ENCODE data around the gene SPANXC. TPM values are rescaled to one million over a fixed set of nuclear protein-coding genes. Genes with fewer than 3 reads are reported as not detected.

The SPANXC gene
- total and polyA plus RNA-seq, 7 donors = not detected

DNA sequence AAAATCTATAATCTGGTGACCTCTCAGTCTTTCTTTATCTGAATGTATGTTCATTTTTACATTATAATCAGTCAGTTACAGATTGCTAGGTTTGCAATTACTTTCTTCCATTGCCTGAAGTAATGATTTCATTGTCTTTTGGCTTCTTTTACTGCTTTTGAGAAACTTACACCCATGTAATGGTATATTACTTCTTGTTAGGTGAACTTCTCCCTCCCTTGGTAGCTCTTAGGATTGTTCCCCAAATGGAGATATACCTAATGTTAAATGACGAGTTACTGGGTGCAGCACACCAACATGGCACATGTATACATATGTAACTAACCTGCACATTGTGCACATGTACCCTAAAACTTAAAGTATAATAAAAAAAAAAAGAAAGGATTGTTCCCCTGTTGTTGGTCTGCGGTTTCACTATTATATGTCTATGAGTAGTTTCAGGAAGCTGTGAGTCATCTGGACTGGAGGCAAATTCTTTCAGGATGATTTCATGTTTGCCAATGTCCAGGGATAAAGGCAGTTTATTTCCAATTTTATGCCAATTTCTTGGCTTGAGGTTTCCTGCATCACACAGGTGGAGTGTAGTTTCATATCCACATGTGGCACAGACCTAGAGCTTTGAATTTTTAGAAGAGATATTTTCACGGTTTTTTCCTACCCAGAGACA, 21.8 kb downstream of the SPANXC start:
- WGBS, 3 donors = 20 to 34% (median 33%) methylated on average over 3 of the region's 3 CpGs
- H3K27ac ChIP-seq = no peak overlapping the region
- H3K36me3 ChIP-seq (ENCODE audit: insufficient read depth in 1 of 2, low read depth in 1 of 2) = no peaks in the 10 kb centered on the region
- TF ChIP-seq, protein P1, sequence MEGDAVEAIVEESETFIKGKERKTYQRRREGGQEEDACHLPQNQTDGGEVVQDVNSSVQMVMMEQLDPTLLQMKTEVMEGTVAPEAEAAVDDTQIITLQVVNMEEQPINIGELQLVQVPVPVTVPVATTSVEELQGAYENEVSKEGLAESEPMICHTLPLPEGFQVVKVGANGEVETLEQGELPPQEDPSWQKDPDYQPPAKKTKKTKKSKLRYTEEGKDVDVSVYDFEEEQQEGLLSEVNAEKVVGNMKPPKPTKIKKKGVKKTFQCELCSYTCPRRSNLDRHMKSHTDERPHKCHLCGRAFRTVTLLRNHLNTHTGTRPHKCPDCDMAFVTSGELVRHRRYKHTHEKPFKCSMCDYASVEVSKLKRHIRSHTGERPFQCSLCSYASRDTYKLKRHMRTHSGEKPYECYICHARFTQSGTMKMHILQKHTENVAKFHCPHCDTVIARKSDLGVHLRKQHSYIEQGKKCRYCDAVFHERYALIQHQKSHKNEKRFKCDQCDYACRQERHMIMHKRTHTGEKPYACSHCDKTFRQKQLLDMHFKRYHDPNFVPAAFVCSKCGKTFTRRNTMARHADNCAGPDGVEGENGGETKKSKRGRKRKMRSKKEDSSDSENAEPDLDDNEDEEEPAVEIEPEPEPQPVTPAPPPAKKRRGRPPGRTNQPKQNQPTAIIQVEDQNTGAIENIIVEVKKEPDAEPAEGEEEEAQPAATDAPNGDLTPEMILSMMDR (IDR thresholded peaks at IDR 0.05) = no peak
- H3K4me3 ChIP-seq = no peak overlapping the region
- no peaks in the 10 kb centered on the region for H3K27me3 ChIP-seq (ENCODE audit: insufficient read depth in 3 of 3, low read length in 2 of 3)
- ATAC-seq (no peak), DNase-seq (no peak)
- H3K9me3 ChIP-seq = no peaks in the 10 kb centered on the region
- intact Hi-C loops (cut with DNase I) = no loop called here
- no peaks in the 10 kb centered on the region for H3K4me1 ChIP-seq

DNA sequence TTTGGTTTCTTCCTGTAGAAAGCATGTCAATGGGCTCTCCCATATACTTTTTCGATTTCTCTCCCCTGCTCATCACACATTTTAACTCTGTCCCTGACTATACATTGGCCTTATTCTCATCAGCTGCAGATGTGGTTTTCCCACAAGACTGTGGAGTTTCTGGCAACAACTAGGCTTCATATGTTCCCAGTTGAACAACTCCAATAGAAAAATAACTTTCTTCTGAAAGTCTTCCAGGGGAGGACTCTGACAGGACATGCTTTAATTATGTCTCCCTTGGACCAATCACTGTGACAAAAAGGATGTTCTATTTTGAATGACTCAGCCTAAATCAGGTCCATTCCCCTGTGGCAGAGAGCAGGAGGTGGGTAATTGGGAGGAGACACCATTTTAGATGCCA, 28.1 kb downstream of the SPANXC start:
- Histone ChIP-seq H3K27ac (no peak overlapping the region), H3K36me3 (ENCODE audit: insufficient read depth in 1 of 2, low read depth in 1 of 2) (no peaks in the 10 kb centered on the region), H3K9me3 (no peaks in the 10 kb centered on the region), H3K27me3 (ENCODE audit: insufficient read depth in 3 of 3, low read length in 2 of 3) (no peaks in the 10 kb centered on the region), H3K4me3 (no peak overlapping the region), H3K4me1 (no peaks in the 10 kb centered on the region)
- ATAC-seq (no peak), DNase-seq (no peak)
- WGBS, 3 donors = 50 to 79% (median 64%) methylated on average over 1 of the region's 1 CpG
- TF ChIP-seq, protein P1 (IDR thresholded peaks at IDR 0.05) = no peak
- intact Hi-C loops (cut with DNase I) = no loop called here

DNA sequence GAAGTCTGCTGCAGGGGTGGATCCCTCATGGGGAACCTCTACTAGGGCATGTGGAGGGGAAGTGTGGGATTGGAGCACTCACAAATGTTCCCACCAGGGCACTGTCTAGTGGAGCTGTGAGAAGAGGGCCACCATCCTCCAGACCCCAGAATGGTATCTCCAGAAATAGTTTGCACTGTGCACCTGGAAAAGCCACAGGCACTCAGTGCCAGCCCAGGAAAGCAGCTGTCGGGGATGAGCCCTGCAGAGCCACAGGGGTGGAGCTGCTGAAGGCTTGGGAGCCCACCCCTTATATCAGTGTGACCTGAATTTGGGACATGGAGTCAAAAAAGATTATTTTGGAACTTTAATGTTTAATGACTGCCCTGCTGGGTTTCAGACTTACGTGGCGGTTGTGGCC, 40.4 kb downstream of the SPANXC start:
- DNase-seq (no peak), ATAC-seq (no peak)
- H3K4me1 ChIP-seq = no peaks in the 10 kb centered on the region
- H3K4me3 ChIP-seq = no peak overlapping the region
- no peaks in the 10 kb centered on the region for H3K36me3 ChIP-seq (ENCODE audit: insufficient read depth in 1 of 2, low read depth in 1 of 2)
- intact Hi-C loops (cut with DNase I) = no loop called here
- H3K9me3 ChIP-seq = no peaks in the 10 kb centered on the region
- 76 to 90% (median 87%) methylated on average over 3 of the region's 3 CpGs for WGBS, 3 donors
- H3K27me3 ChIP-seq (ENCODE audit: insufficient read depth in 3 of 3, low read length in 2 of 3) = no peaks in the 10 kb centered on the region
- TF ChIP-seq, protein P1 (IDR thresholded peaks at IDR 0.05) = no peak
- H3K27ac ChIP-seq = no peak overlapping the region

Other genes with a start within 250 kb of the SPANXC start
- not detected for gene SPANXB1, start 239.9 kb downstream of the SPANXC start, total RNA-seq
- gene SPANXB1, start 239.9 kb downstream of the SPANXC start, polyA plus RNA-seq = not detected
- 1 to 10 TPM; 1.8 to 5.3 (median 2.2) TPM for gene LDOC1, start 65.4 kb downstream of the SPANXC start, total RNA-seq
- 1 to 10 TPM; 1.6 to 3.4 (median 2.5) TPM for gene LDOC1, start 65.4 kb downstream of the SPANXC start, polyA plus RNA-seq

All from psoas muscle (tissue), 8 donors.